Measurements from ENCODE around the gene SPINK7.

Gene SPINK7

DNA sequence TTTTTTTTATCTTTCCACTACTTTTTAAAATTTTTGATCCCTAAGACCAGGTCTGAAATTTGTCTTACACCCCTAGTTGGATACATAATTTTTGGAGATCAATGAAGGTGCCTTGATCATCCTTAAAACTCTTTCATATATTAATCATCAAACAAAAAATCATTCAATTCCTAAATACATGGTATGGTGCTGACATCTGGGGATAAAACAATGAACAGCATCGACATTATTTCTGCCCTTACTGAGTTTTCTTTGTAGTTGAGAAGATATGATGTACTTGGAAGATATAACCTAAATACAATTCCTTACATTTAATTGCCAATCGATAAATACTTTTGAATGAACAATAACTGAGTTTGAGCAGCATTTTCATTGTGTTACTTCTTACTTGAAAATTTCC lies 41.4 kb downstream of the SPINK7 start:
- peak; percentile 26; the same call in 1 of the 2 replicates for TF ChIP-seq CTCF (conservative IDR thresholded peaks at IDR 0.05)
- no peak overlapping the region for H3K27ac ChIP-seq

DNA sequence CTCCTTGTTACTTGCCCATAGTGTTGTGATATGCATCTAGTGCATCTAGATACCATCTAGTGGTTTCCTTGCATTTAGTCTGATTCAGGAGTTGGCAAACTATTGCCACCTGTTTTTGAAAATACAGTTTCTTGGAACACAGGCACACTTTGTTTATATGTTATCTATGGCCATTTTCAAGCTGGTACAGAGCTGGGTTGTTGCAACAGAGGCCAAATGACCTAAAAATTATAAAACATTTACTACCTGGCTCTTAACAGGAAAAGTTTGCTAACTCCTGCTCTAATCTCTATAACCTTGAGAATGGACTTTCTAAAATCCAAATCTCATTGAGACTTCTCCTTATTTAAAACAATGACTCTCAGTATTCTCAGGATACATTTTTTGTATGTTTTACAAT lies 52.1 kb downstream of the SPINK7 start:
- H3K27ac ChIP-seq: no peak overlapping the region
- TF ChIP-seq CTCF (conservative IDR thresholded peaks at IDR 0.05): no peak
